ENCODE measurements around the gene C16orf82.

DNA sequence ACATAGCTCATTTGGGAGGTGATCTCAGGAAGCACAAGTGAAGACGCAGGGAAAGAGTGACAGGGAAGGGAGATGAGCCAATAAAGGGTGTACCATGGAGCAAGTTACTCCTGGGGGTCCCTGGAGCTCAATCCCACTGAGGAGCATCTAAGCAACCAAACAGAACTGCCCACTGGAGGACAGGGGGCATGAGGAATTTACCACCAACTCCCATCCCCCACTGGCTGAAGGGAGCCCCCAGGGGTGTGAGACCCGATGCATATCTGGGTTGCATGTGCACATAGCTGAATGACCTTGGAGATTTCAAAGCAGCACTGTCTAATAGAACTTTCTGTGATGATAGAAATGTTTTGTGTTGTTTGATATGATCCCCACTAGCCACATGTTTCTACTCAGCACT, 29.6 kb downstream of the C16orf82 start:
- TF ChIP-seq POLR2AphosphoS5 (IDR thresholded peaks at IDR 0.05; ENCODE audit: low read depth, low read length) (no peak), TAF1 (IDR thresholded peaks at IDR 0.05; ENCODE audit: low read depth, low read length) (no peak), POLR2A (IDR thresholded peaks at IDR 0.05; ENCODE audit: low read depth, low read length) (no peak)

All from GM12891 (cell line).